Endothelial cell of umbilical vein (primary cell): Measurements from ENCODE around the gene EDA.

Experiments
- JUN ChIP-seq: IDR thresholded peaks from 2 replicates; pipeline ENCODE4 v1.6.1; 2011; ENCODE audit warnings: borderline replicate concordance, low read depth; ENCODE audit not compliant: insufficient read length, insufficient read depth
- POLR2A ChIP-seq: IDR thresholded peaks from 2 replicates; pipeline ENCODE4 v1.6.1; 2012; ENCODE audit warnings: low read depth, mild to moderate bottlenecking, control low read depth, low read length
- TF ChIP-seq, protein P1 (sequence below), 2 donors: IDR thresholded peaks; 1 replicate in 1 of 2; 2 replicates in 1 of 2; pipeline ENCODE4 v1.5.1; 2011; ENCODE audit warnings: low read length in 2 of 2, mild to moderate bottlenecking in 2 of 2, moderate library complexity in 2 of 2, control low read depth in 1 of 2, inconsistent platforms in 1 of 2, low read depth in 1 of 2; ENCODE audit not compliant: insufficient read depth in 1 of 2; ENCODE audit errors: extremely low read depth in 1 of 2

DNA sequence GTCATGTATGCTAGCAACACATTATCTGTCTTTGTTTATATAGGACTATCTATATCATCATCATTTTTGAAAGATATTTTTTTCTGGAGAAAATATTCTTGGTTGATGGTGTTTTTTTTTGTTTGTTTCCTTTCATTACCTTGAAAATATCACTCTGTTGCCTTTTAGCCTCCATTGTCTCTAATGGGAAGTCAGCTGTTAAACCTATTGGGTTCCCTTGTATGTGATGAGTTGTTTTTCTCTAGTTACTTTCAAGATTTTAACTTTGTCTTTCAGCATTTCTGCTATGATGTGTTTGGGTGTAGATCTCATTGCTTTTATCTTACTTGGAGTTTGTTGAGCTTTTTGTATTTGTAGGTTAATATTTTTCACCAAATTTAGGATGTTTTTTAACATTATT, 124.4 kb downstream of the EDA start:
- TF ChIP-seq, protein P1, sequence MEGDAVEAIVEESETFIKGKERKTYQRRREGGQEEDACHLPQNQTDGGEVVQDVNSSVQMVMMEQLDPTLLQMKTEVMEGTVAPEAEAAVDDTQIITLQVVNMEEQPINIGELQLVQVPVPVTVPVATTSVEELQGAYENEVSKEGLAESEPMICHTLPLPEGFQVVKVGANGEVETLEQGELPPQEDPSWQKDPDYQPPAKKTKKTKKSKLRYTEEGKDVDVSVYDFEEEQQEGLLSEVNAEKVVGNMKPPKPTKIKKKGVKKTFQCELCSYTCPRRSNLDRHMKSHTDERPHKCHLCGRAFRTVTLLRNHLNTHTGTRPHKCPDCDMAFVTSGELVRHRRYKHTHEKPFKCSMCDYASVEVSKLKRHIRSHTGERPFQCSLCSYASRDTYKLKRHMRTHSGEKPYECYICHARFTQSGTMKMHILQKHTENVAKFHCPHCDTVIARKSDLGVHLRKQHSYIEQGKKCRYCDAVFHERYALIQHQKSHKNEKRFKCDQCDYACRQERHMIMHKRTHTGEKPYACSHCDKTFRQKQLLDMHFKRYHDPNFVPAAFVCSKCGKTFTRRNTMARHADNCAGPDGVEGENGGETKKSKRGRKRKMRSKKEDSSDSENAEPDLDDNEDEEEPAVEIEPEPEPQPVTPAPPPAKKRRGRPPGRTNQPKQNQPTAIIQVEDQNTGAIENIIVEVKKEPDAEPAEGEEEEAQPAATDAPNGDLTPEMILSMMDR (IDR thresholded peaks at IDR 0.05; ENCODE audit: extremely low read depth in 1 of 2, insufficient read depth in 1 of 2, low read depth in 1 of 2, low read length in 2 of 2): no peak
- TF ChIP-seq POLR2A (no peak), JUN (no peak)
